Ammon's horn (tissue), 1 donor: ENCODE data around the gene BANP.
"Not testable (repeated sequence)": the region's sequence is repeated elsewhere in the genome, so short reads cannot be mapped to it uniquely, and the experiment has no call there.

Source experiments
- DNase-seq: peaks from one replicate; pipeline ENCODE4 v3.0.0-alpha.2; 2016; ENCODE audit warnings: low spot score

The BANP gene

GRCh38 chr16:88033003-88033740 is 81.9 kb downstream of the BANP start:
- DNase-seq = not testable (repeated sequence)

GRCh38 chr16:88034770-88035169 is 83.5 kb downstream of the BANP start:
- no peak for DNase-seq

GRCh38 chr16:88035292-88035691 is 84.1 kb downstream of the BANP start:
- DNase-seq = no peak

GRCh38 chr16:88035884-88036639 is 84.8 kb downstream of the BANP start:
- not testable (repeated sequence) for DNase-seq

- DNase-seq = not testable (repeated sequence)
Observed at GRCh38 chr16:88036640-88036996, 85.4 kb downstream of the BANP start.

- DNase-seq = not testable (repeated sequence)
Observed at GRCh38 chr16:88037359-88037758, 86.1 kb downstream of the BANP start.

GRCh38 chr16:88037876-88038525 is 86.8 kb downstream of the BANP start:
- DNase-seq = not testable (repeated sequence)

- not testable (repeated sequence) for DNase-seq
Observed at GRCh38 chr16:88038526-88038908, 87.3 kb downstream of the BANP start.

GRCh38 chr16:88039591-88039990 is 88.4 kb downstream of the BANP start:
- no peak for DNase-seq

GRCh38 chr16:88040196-88040876 is 89.1 kb downstream of the BANP start:
- not testable (repeated sequence) for DNase-seq

GRCh38 chr16:88040877-88041244 is 89.6 kb downstream of the BANP start:
- not testable (repeated sequence) for DNase-seq

GRCh38 chr16:88041506-88041905 is 90.3 kb downstream of the BANP start:
- not testable (repeated sequence) for DNase-seq

GRCh38 chr16:88041986-88042562 is 90.8 kb downstream of the BANP start:
- DNase-seq = not testable (repeated sequence)

GRCh38 chr16:88043208-88043910 is 92.1 kb downstream of the BANP start:
- DNase-seq = not testable (repeated sequence)

- DNase-seq = peak; percentile 49
Observed at GRCh38 chr16:88044121-88044581, 92.9 kb downstream of the BANP start.

GRCh38 chr16:88045361-88045760 is 94.1 kb downstream of the BANP start:
- DNase-seq = not testable (repeated sequence)

GRCh38 chr16:88045820-88046303 is 94.6 kb downstream of the BANP start:
- DNase-seq = no peak

GRCh38 chr16:88047462-88047861 is 96.2 kb downstream of the BANP start:
- DNase-seq = no peak

GRCh38 chr16:88048985-88049384 is 97.8 kb downstream of the BANP start:
- DNase-seq = no peak

GRCh38 chr16:88049561-88050545 is 98.6 kb downstream of the BANP start:
- DNase-seq = no peak
